Upper lobe of left lung (tissue), 4 donors: ENCODE data around the gene GALNS.

Experiments
- EP300 ChIP-seq, 4 donors: sonication (generic); formaldehyde crosslinking; IDR thresholded peaks; one replicate each; pipeline ENCODE4 v1.5.1; 2017; ENCODE audit warnings: antibody characterized with exemption in 4 of 4, control low read depth in 2 of 4
- TF ChIP-seq, protein P1 (sequence below), 6 experiments: fragments of 450-650 bp in 4 of 6; fragments of 200-600 bp in 2 of 6; sonication (generic) in 2 of 6; IDR thresholded peaks; one replicate each; pipeline ENCODE4 v1.5.1; 2016 to 2019; ENCODE audit warnings: antibody characterized with exemption in 6 of 6

DNA sequence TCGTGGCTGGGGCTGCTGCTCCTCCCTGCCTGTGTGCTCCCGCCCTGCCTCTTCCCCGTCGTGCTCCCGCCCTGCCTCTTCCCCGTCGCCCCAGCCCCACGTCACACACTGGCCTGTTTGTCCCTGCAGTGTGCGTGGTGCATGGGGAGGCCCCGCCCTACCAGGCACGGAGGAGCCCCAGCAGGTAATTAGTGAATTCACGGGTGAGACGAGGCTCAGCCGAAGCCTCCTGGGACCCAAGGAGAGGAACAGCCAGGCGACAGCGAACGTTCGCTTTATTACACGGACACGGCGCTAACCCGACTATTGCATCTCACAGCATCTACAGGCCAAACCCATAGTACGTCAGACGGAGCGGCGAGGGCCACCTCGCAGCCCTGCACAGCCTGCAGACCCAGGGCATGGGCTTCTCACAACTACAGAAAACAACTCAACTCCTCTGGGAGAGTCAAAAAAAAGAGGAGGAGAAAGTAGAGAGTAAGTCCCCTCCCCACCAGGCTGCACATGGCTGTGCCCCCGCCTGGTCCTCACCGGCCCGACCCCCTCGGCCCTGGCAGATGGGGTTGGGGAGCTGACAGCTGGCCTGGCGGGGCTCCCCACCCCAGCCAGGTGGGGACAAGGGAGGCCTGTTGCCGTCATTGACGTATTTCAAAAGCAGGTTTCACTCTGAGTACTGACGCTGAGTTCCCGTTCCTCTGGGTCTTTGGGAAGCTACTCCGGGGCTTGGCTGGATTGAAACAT lies 14.0 kb upstream of the GALNS start:
- TF ChIP-seq, protein P1, sequence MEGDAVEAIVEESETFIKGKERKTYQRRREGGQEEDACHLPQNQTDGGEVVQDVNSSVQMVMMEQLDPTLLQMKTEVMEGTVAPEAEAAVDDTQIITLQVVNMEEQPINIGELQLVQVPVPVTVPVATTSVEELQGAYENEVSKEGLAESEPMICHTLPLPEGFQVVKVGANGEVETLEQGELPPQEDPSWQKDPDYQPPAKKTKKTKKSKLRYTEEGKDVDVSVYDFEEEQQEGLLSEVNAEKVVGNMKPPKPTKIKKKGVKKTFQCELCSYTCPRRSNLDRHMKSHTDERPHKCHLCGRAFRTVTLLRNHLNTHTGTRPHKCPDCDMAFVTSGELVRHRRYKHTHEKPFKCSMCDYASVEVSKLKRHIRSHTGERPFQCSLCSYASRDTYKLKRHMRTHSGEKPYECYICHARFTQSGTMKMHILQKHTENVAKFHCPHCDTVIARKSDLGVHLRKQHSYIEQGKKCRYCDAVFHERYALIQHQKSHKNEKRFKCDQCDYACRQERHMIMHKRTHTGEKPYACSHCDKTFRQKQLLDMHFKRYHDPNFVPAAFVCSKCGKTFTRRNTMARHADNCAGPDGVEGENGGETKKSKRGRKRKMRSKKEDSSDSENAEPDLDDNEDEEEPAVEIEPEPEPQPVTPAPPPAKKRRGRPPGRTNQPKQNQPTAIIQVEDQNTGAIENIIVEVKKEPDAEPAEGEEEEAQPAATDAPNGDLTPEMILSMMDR (IDR thresholded peaks at IDR 0.05) = no peak
- no peak for TF ChIP-seq EP300 (IDR thresholded peaks at IDR 0.05)
